ENCODE data around the gene PSMC2.
"Not testable (repeated sequence)": the region's sequence is repeated elsewhere in the genome, so short reads cannot be mapped to it uniquely, and the experiment has no call there.

PSMC2 gene

DNA sequence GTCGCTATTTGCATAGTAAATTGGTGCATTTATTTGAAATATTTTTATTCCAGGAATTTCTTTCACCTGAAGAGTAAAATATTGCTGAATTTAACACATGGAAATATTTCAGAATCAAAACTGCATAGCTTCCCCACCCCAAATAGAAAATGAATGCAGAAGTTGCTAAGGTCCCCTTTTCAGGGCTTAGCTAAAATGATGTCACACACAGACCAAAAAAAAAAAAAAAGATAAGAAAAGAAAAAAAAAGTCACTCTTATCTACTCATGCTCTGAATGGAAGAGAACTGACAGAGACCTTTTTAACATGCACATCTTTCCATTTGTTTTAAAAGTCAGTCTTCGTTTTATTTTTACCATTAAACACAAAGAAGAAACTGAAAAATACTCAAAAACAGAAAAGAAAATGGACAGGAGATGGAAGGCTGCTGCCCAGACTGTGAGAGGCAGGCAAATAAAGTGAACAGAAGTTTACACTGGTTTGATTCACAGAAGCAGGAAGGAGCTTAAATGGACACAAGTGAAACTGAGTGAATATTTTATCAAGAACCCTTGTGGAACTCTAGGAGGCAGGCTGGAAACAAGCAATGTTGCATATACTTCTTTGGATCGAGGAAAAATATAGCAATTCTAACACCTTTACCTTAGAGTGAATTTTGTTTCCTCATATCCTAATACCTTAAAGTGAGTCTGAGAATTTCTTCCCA lies 32.0 kb downstream of the PSMC2 start:
- DNase-seq (ENCODE audit: low read depth), result no peak

DNA sequence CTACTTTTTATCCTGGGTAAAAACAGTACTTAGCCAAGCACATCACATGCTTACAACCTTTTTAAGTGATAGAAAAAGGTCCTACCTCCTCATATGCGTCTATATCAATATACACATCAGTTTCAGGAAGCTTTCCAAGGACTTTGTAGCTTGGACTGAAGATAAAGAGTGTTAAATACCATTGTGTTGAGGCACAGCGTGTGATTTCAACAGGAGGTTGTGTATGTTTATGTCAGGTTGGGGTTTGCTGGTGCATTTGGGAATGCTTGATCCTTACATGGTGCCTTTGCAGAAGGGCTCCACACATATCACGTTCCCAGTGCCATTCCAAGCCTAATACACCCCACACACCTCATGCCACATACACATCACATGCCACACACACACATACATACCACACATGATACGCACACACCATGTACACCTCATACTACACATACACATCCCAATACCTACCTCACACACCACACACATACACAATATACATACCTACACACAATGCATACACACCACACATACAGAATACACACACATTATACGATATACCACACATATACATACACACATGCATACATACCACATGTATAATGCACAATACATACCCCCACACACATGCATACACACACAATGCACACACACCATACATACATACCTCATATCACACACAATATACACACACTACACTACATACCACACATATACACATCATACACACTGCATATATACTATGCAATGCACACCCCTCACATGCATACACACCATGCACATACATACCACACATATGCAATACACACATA lies 33.1 kb downstream of the PSMC2 start:
- DNase-seq (ENCODE audit: low read depth), result no peak

DNA sequence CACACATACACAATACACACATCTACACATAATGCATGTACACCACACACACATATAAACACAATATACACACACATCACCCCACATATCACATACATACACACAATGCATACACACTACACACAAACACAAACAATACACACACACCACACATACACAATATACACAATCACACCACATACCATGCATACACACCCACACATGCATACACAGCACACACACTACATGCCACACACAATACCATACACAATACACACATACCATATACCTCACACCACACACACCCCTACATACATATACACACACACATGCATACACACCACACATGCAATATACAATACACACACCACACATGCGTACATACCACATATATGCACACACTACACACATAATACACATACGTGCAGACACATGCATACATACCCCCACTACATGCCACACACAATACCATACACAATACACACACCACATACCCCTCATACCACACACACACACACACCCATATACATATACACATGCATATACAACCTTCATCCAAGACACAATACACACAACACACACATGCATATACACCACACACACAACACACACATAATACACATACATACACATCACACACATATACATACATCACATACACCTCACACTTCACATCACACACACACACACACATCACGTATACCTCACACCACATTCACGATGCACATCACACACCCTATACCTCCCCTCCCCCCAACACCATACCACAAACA lies 34.0 kb downstream of the PSMC2 start:
- no peak for DNase-seq (ENCODE audit: low read depth)

DNA sequence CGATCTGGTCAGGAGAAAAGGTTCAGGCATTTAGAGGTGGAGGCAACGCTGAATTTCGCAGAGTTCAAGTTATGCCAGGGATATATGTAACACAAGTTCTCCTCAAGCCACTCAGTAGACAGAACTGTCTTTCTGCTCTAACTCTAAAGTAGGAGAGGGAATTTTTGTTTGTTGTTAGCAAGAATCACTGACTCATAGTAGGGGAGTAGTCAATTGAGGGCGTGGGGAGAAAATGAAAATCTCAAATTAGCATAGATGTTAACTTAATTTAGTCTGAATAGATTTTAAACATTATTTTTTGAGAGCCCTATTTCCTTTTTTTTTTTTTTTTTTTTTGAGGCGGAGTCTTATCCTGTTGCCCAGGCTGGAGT lies 34.6 kb downstream of the PSMC2 start:
- DNase-seq (ENCODE audit: low read depth), result no peak

GRCh38 chr7:103387242-103387641 lies 39.8 kb downstream of the PSMC2 start:
- no peak for DNase-seq (ENCODE audit: low read depth)

GRCh38 chr7:103388469-103389140 lies 41.2 kb downstream of the PSMC2 start:
- no peak for DNase-seq (ENCODE audit: low read depth)

DNA sequence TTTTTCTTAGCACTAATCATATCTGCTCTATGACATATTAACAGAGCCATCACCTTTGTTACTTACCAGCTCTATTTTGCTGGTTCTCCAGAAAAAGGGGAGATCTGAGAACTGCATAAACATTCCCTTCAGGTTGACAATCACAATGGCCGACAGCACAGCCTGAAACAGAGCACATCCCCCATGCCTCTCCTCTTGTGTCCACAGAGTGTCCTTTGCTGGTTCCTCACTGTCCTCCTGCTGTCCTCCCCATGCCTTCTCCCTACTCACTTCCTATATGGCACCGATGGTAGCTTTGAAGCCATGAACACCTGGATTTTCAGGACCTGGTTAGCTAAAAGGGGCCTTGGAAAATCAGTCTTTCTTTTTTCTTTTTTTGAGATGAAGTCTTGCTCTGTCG lies 41.8 kb downstream of the PSMC2 start:
- no peak for DNase-seq (ENCODE audit: low read depth)

DNA sequence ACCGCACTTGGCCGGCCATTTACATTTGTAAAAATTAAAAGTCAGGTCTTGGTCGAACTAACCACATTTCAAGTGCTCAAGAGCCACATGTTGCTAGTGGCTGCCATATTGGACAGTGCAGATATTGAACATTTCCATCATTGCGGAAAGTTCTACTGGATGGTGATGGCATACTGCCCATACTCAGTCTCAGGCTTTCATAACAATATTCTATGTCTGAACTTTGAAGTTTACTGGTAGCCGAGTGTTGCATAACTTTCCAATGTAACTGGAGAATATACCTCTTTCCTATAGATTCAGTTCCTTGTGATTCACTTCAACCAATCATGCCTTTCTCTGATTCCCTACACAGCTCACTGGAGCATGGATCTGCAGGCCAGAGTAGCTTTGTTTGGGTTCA lies 43.7 kb downstream of the PSMC2 start:
- DNase-seq (ENCODE audit: low read depth), result no peak

- no peak for DNase-seq (ENCODE audit: low read depth)
Observed at GRCh38 chr7:103391976-103392375, 44.5 kb downstream of the PSMC2 start.

DNA sequence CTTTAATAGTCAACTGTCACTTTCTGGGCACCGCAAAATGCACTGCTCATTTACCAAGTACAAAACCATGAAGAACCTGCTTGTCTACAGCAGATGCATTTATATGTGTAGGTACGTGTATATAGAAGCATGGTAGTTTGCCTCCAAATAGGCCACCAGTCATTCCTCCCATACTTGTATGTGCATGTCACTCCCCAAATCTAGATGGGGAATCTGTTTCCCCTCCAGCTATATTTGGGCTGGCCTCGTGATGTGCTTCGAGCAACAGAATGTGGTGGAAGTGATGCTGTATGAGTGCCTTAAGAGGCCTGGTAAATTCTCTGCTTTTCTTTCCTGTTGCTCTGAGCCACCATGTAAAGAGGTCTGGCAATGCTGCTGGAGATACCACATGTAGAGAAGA lies 47.1 kb downstream of the PSMC2 start:
- no peak for DNase-seq (ENCODE audit: low read depth)

- DNase-seq (ENCODE audit: low read depth), result no peak
Observed at GRCh38 chr7:103395071-103395470, 47.6 kb downstream of the PSMC2 start.

GRCh38 chr7:103396471-103396870 lies 49.0 kb downstream of the PSMC2 start:
- DNase-seq (ENCODE audit: low read depth), result no peak

- DNase-seq (ENCODE audit: low read depth), result no peak
Observed at GRCh38 chr7:103398483-103399127, 51.2 kb downstream of the PSMC2 start.

DNA sequence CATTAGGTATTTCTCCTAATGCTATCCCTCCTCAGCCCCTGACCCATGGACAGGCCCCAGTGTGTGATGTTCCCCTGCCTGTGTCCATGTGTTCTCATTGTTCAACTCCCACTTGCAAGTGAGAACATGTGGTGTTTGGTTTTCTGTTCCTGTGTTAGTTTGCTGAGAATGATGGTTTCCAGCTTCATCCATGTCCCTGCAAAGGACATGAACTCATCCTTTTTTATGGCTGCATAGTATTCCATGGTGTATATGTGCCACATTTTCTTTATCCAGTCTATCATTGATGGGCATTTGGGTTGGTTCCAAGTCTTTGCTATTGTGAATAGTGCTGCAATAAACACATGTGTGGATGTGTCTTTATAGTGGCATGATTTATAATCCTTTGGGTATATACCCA lies 52.2 kb downstream of the PSMC2 start:
- not testable (repeated sequence) for DNase-seq (ENCODE audit: low read depth)

- DNase-seq (ENCODE audit: low read depth), result not testable (repeated sequence)
Observed at GRCh38 chr7:103405789-103406613, 58.6 kb downstream of the PSMC2 start.

GRCh38 chr7:103412151-103412550 lies 64.7 kb downstream of the PSMC2 start:
- DNase-seq (ENCODE audit: low read depth), result no peak

GRCh38 chr7:103413407-103413806 lies 66.0 kb downstream of the PSMC2 start:
- DNase-seq (ENCODE audit: low read depth), result no peak

DNA sequence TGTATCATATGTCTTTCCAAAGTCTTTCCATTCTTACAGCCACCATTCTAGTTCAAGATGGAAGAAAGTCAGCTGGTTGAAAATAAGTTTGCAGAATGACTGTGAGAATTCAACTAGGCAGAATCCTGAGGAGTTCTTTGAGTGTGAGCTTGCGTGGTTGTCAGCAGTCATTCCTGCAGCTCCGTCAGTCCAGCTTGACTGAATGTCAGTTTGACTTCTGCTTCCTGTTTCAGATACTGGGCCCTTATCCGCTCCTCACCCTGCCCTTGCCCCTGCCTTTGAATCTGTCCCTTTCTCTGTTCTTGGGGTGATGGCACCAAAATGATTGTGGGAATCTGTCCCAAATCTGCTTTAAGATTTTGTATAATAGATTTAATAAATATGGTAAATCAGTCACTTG lies 70.8 kb downstream of the PSMC2 start:
- DNase-seq (ENCODE audit: low read depth), result no peak

All from stimulated activated CD4-positive, alpha-beta T cell treated with anti-CD3 and anti-CD28 coated beads, Interleukin-2, amount 100 ng/mL, for 4 hours (primary cell).